HG03575 (cell line): ENCODE measurements around the gene FBXL14.
"Not testable (repeated sequence)": the region's sequence is repeated elsewhere in the genome, so short reads cannot be mapped to it uniquely, and the experiment has no call there.

ENCODE experiments used
- ATAC-seq: cut with Tn5 transposase; IDR thresholded peaks from one replicate; pipeline ENCODE4 v1.9.1; 2021; ENCODE audit not compliant: unreplicated experiment, insufficient number of reproducible peaks, low FRiP score; ENCODE audit errors: extremely low read depth

The FBXL14 gene

DNA sequence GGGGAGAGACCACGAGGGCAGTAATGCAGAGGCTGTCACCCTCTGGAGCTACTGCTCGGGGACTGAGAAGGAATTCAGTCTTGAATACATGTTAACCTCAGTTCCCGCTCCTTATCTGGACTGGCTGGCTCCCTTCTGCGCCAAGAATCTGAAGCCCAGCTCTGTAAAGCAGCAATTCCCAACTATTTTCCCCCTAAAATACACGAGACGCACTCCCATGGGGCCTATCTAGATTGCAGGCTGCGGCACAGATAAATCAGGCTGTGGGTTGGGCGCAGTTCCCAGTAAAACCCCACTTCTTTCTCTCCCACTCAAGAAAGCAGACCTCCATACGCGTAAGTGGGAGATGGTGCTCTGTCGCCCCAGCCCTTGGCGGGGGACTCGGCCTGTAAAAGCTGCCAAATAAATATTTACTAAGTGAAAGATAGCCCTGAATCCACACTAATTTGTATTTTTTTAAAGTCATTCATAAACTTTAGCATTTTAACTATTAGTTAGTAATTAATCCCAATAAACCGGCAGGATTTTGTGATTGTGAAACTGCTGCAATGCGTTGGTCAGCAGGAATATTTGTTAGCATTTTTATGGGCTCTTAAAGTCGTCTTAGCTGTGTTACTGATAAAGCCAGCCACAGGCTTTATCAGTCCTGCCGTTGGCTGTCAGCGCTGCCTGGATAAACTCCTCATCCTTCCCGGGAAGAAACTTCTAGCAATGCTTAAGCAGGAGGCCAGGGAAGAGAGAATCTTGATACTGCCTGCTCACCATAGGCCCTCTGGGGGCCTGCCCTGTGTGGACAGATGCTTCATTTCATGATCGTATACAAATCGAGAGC, 17.8 kb downstream of the FBXL14 start:
- ATAC-seq: no peak

GRCh38 chr12:1575408-1576401, 18.7 kb downstream of the FBXL14 start:
- ATAC-seq: no peak

DNA sequence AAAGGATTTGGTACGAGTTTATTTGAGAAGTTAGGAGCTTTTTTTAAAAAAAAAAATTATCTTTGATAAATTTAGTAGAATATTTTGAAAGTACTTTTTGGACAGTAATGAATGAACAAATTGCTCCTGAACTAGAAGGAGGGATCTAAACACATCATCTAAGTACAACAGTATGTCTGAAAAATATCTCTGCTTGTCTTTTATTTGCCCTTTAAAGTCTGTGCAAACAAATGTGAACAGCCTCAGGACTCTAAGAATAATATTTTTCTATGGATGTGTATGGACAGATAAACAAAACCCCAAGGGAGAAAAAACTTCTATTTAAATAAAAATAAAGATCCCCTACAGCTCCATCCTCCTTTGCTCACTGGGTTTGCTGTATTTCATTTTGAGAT, 19.5 kb downstream of the FBXL14 start:
- ATAC-seq: no peak

GRCh38 chr12:1573960-1574864, 20.2 kb downstream of the FBXL14 start:
- ATAC-seq: no peak

GRCh38 chr12:1572731-1573130, 21.6 kb downstream of the FBXL14 start:
- no peak for ATAC-seq

- no peak for ATAC-seq
These were observed 26.5 kb downstream of the FBXL14 start for GRCh38 chr12:1567852-1568251.

GRCh38 chr12:1566449-1567135, 27.8 kb downstream of the FBXL14 start:
- ATAC-seq: no peak

DNA sequence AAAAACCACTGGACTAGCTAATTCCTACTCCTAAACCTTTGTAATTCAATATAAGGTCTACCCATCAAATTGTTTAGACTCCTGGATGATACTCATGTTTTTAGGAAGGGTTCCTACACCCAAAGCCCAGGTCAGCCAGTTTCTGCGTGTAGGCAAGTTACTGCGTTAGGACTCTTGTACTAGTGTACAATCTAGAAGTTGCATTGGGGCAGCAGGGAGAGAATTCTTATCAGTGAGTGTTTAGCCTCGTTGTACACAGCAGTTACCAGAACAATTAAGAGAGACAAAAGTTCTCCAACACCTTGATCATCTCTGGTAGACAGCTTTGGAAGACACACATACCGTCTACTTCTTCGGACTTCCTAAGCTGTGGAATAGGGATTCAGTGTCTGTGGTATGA, 29.2 kb downstream of the FBXL14 start:
- no peak for ATAC-seq

GRCh38 chr12:1564067-1564466, 30.3 kb downstream of the FBXL14 start:
- ATAC-seq: no peak

GRCh38 chr12:1562813-1563407, 31.5 kb downstream of the FBXL14 start:
- no peak for ATAC-seq

- no peak for ATAC-seq
These were observed 33.7 kb downstream of the FBXL14 start for GRCh38 chr12:1560704-1561103.

- no peak for ATAC-seq
These were observed 34.7 kb downstream of the FBXL14 start for GRCh38 chr12:1559676-1560091.

DNA sequence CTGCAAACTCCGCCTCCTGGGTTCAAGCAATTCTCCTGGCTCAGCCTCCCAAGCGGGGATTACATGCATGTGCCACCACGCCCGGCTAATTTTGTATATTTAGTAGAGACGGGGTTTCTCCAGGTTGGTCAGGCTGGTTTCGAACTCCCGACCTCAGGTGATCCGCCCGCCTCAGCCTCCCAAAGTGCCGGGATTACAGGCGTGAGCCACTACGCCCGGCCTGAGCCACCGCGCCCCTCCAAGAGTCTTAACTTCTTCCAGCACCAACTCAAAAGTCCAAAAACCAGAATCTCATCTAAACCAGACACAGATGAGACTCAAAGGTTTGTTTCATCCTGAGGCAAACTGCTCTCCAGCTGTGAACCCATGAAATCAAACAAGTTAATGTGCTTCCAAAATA, 36.3 kb downstream of the FBXL14 start:
- ATAC-seq: not testable (repeated sequence)

DNA sequence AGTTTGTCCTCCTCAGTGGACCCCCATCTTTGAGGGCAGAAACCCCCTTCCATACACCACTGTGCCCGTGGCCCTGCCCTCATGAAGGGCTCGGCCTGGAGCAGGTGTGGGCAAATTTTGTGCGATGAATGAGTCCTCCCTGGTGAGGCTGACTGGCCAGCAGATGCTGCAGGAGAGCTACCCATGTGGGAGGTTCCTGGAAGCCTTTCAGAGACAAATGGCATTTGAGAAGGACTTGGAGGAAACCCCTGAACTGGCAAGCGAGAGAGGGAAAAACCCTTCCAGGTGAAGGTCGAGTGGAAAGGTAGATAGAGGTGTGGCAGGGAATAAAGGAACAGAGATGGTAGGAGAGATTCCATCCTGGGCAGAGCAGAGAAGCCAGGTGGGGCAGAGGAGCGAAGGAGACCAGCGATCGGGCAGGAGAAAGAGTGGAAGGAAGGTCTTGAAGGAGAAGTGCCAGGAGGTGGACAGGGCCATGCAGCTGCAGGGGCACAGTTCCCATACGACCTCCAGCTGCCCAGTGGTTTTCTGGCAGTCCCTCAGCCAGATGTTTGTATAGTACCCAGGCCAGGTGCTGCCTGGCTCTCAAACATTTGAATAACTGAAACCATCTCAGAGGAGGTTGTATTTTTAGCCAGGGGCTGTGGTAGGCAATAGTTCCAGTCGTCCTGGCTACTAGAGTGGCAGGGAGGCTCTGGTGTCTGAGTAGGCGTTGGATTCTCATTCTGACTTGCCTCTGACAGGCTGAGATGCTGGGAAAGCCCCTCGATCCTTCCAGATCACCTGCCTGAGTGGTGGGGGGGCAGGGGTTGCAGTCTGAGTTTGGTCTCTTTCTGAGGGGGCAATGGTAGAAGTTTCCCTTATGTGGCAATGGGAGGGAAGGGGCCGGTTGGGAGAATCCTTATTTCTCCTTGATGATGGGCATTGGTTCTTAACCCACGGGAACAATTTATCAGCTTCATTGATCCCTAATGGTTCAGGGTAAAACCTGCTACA, 40.1 kb downstream of the FBXL14 start:
- ATAC-seq: peak; percentile 89

DNA sequence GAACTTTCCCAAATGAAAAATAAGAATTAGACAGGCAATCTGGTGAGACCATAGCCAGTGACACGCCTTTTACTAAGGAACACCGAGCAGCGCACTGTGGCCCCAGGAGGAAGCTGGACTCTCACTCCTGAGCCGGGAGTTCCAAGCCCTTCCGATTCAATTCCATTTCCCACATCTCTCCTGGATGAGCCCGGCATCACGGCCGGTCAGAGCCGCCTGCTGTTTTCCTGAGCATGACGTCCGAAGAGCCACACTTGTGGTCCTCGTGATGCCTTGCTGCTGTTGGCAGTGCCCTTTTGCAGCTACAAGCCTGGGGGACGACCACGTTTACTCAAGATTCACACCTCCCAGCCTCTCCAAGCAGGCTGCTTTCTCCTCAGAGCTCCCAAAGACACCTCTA, 40.8 kb downstream of the FBXL14 start:
- no peak for ATAC-seq

GRCh38 chr12:1552911-1553491, 41.4 kb downstream of the FBXL14 start:
- ATAC-seq: no peak

GRCh38 chr12:1552171-1552570, 42.2 kb downstream of the FBXL14 start:
- no peak for ATAC-seq
